Right lobe of liver (tissue), 4 donors: Measurements from ENCODE around the gene DLST.

Experiments used
- POLR2A ChIP-seq: fragments of 450-650 bp; IDR thresholded peaks from one replicate; pipeline ENCODE4 v1.6.1; 2017; ENCODE audit warnings: antibody characterized with exemption, mild to moderate bottlenecking
- TF ChIP-seq, protein P1 (sequence below), 4 donors: fragments of 200-600 bp in 3 of 4; fragments of 450-650 bp in 1 of 4; IDR thresholded peaks; one replicate each; pipeline versions ENCODE4 v1.5.1 to v1.8.0; 2016 to 2022; ENCODE audit warnings: antibody characterized with exemption in 4 of 4, mild to moderate bottlenecking in 2 of 4
- donor health status: DM: no; HTN: no; CAD: no.
- donor health status: DM: no; HTN: no; CAD: no.
- donor health status: DM: no; HTN: yes; CAD: no.

DNA sequence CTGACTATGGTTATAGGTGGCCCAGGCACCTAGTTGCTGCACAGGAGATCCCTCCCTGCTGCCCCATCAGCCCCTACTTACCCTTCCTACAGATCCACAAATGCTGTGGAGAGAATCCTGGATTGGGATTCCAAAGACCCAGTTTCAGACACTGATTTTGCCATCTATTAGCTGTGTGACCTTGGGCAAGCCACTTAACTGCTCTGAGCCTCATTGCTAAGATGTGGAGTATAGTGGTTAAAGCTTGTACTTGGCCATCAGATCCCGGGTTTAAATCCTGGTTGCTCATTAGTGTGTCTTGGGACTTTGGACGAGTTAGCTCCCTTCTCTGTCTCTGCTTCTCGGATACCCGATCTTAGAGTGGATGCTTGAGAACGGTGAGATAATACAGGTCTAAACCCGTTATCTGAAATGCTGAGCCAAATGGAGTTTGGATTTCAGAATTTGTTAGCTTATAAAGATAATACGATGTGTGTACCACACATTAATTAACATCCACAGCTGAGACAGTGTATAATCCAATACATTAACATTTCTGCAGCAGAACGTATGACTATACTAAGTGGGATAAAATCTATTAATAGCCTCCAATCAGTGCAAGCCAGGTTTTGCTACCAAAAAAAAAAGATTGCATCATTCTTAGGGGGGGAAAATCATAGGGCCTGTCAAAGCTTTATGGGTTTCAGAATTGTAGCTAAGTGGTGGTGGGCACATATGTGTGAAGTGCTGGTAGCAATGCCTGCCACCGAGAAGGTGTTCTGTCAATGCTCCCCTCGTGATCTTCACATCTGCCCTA lies 21.8 kb upstream of the DLST start:
- no peak for TF ChIP-seq POLR2A
- TF ChIP-seq, protein P1, sequence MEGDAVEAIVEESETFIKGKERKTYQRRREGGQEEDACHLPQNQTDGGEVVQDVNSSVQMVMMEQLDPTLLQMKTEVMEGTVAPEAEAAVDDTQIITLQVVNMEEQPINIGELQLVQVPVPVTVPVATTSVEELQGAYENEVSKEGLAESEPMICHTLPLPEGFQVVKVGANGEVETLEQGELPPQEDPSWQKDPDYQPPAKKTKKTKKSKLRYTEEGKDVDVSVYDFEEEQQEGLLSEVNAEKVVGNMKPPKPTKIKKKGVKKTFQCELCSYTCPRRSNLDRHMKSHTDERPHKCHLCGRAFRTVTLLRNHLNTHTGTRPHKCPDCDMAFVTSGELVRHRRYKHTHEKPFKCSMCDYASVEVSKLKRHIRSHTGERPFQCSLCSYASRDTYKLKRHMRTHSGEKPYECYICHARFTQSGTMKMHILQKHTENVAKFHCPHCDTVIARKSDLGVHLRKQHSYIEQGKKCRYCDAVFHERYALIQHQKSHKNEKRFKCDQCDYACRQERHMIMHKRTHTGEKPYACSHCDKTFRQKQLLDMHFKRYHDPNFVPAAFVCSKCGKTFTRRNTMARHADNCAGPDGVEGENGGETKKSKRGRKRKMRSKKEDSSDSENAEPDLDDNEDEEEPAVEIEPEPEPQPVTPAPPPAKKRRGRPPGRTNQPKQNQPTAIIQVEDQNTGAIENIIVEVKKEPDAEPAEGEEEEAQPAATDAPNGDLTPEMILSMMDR (IDR thresholded peaks at IDR 0.05) = no peak
